Measurements from ENCODE around the gene NIF3L1. TPM values are rescaled to one million over a fixed set of nuclear protein-coding genes. Genes with fewer than 3 reads are reported as not detected.
A peak's percentile ranks its signal among the peaks of the same experiment; 100 is the strongest.

The NIF3L1 gene
- total RNA-seq, 1 donor from 2014 or later, result 79.8 TPM

DNA sequence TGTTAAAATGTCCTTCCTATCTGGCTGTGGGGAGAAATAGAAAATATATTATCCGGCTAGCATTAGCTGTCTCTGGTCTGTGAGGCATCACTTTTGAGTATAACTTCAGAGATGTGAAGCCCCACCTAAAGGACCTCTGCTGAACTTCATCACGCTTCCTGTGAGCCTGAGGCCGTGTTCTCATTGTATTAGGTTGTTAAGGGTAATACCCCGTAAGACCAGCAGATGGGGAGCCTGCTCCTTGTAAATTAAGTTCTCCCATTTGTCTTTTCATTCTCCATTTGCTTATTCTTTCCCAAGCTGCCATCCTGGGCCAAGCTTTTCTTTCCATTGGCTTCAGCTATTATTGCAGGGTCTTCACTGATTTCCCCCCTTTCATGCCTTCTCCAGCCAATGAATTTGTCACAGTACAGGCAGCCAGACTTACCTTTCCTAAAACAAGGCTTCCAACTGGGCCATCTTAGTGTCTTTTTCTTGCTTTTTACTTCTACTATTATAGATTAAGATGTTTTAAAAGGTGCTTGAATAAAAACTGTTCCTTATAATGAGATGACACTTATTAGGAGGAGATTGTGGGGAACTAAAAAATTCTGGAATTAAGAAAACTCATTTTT, 12.4 kb downstream of the NIF3L1 start:
- Histone ChIP-seq H3F3A (ENCODE audit: low read depth) (peaks cover 51% of the 10 kb centered on the region), H3K27ac (no peak overlapping the region), H2AFZ (replicated peaks) (no peak overlapping the region), H3K9me3 (ENCODE audit: low read depth) (no peaks in the 10 kb centered on the region), H3K27me3 (no peaks in the 10 kb centered on the region), H3K4me3 (no peak overlapping the region), H3K4me1 (no peaks in the 10 kb centered on the region), H4K20me1 (ENCODE audit: low read depth) (peaks cover 4% of the 10 kb centered on the region), H3K4me2 (no peak overlapping the region), H3K36me3 (peaks cover 18% of the 10 kb centered on the region), H3K79me2 (ENCODE audit: low read depth) (no peaks in the 10 kb centered on the region), H3K9ac (no peak overlapping the region)
- no peaks in the 10 kb centered on the region for H3K9me3 Mint-ChIP-seq
- H3K4me3 Mint-ChIP-seq, result no peak overlapping the region
- TF ChIP-seq EZH2 (IDR thresholded peaks at IDR 0.05) (no peak), EZH2phosphoT487 (IDR thresholded peaks at IDR 0.05) (no peak)
- TF ChIP-seq, protein P1, sequence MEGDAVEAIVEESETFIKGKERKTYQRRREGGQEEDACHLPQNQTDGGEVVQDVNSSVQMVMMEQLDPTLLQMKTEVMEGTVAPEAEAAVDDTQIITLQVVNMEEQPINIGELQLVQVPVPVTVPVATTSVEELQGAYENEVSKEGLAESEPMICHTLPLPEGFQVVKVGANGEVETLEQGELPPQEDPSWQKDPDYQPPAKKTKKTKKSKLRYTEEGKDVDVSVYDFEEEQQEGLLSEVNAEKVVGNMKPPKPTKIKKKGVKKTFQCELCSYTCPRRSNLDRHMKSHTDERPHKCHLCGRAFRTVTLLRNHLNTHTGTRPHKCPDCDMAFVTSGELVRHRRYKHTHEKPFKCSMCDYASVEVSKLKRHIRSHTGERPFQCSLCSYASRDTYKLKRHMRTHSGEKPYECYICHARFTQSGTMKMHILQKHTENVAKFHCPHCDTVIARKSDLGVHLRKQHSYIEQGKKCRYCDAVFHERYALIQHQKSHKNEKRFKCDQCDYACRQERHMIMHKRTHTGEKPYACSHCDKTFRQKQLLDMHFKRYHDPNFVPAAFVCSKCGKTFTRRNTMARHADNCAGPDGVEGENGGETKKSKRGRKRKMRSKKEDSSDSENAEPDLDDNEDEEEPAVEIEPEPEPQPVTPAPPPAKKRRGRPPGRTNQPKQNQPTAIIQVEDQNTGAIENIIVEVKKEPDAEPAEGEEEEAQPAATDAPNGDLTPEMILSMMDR (IDR thresholded peaks at IDR 0.05), result peak; percentile 72
- H3K27me3 Mint-ChIP-seq (ENCODE audit: insufficient read depth, low read depth), result no peaks in the 10 kb centered on the region
- peak; percentile 90 for DNase-seq (ENCODE audit: low spot score)
- H3K4me1 Mint-ChIP-seq, result no peaks in the 10 kb centered on the region
- H3K36me3 Mint-ChIP-seq, result peaks cover 8% of the 10 kb centered on the region
- H3K27ac Mint-ChIP-seq, result no peak overlapping the region

DNA sequence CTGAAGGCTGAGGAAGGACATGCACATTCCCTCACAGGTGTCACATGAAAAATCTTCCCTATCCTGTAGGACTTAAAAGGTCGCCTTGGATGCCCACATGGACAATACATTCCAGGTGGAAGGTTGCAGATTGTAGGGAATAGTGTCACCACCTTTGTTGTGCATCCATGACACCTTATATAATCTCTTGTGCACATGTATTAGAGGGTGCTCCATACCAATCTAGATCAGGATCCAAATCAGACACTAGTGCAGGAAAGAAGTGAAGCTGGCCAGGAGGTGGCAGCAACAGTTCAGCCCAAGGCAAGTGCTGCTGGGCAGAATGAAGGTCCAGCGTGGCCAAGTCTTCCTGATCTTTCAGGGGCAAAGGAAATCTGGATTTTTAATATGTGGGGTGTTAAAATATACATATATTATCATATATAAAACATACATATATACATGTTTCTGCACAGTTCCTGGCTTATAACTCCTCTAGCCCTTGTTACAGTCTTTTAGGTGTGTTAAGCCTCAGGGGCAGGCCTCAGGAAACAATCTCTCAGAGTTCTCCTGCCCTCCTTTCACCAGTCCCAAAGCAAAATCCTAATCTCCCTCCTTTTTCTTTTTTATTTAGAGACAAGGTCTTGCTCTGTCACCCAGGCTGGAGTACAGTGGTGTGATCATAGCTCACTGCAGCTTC, 16.6 kb downstream of the NIF3L1 start:
- H3K4me3 ChIP-seq, result no peak overlapping the region
- H3K9me3 Mint-ChIP-seq, result no peaks in the 10 kb centered on the region
- no peak overlapping the region for H3K4me3 Mint-ChIP-seq
- no peaks in the 10 kb centered on the region for H3K27me3 ChIP-seq
- peaks cover 6% of the 10 kb centered on the region for H3K36me3 Mint-ChIP-seq
- no peaks in the 10 kb centered on the region for H3K4me1 Mint-ChIP-seq
- no peak for TF ChIP-seq EZH2phosphoT487 (IDR thresholded peaks at IDR 0.05)
- TF ChIP-seq, protein P1 (IDR thresholded peaks at IDR 0.05), result peak; percentile 72
- no peaks in the 10 kb centered on the region for H4K20me1 ChIP-seq (ENCODE audit: low read depth)
- H3K36me3 ChIP-seq, result peaks cover 18% of the 10 kb centered on the region
- no peak overlapping the region for H3K9ac ChIP-seq
- no peaks in the 10 kb centered on the region for H3K9me3 ChIP-seq (ENCODE audit: low read depth)
- no peak overlapping the region for H3K4me2 ChIP-seq
- no peak overlapping the region for H3K27ac ChIP-seq
- H3K27ac Mint-ChIP-seq, result no peak overlapping the region
- H2AFZ ChIP-seq (replicated peaks), result no peak overlapping the region
- DNase-seq (ENCODE audit: low spot score), result peak; percentile 71
- no peaks in the 10 kb centered on the region for H3K27me3 Mint-ChIP-seq (ENCODE audit: insufficient read depth, low read depth)
- no peaks in the 10 kb centered on the region for H3K4me1 ChIP-seq
- H3F3A ChIP-seq (ENCODE audit: low read depth), result peaks cover 33% of the 10 kb centered on the region
- H3K79me2 ChIP-seq (ENCODE audit: low read depth), result no peaks in the 10 kb centered on the region

DNA sequence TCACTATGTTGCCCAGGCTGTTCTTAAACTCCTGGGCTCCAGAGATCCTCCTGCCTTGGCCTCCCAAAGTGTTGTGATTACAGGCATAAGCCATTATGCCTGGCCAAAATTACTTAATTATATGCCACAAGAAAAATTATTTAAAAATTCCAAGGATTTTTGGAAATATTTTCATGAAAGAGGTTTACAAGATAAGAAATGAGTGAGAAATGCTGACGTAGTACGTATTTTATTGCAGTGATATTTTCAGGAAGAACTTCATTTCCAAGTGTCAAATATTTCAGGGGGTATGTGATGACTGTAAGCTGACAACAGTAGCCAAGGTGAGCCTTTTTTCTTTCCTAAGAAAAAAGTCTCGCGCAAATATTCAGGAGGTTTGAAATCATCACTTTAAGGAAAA, 20.8 kb downstream of the NIF3L1 start:
- H4K20me1 ChIP-seq (ENCODE audit: low read depth), result no peaks in the 10 kb centered on the region
- H3K27me3 ChIP-seq, result no peaks in the 10 kb centered on the region
- H3K9ac ChIP-seq, result no peak overlapping the region
- H3K9me3 ChIP-seq (ENCODE audit: low read depth), result no peaks in the 10 kb centered on the region
- H3K79me2 ChIP-seq (ENCODE audit: low read depth), result no peaks in the 10 kb centered on the region
- H3K27ac ChIP-seq, result no peak overlapping the region
- Mint-ChIP-seq H3K36me3 (peaks cover 11% of the 10 kb centered on the region), H3K27ac (no peak overlapping the region), H3K9me3 (no peaks in the 10 kb centered on the region), H3K4me1 (no peaks in the 10 kb centered on the region), H3K27me3 (ENCODE audit: insufficient read depth, low read depth) (no peaks in the 10 kb centered on the region), H3K4me3 (no peak overlapping the region)
- H3F3A ChIP-seq (ENCODE audit: low read depth), result peaks cover 24% of the 10 kb centered on the region
- no peak overlapping the region for H3K4me2 ChIP-seq
- TF ChIP-seq EZH2phosphoT487 (IDR thresholded peaks at IDR 0.05) (no peak), EZH2 (IDR thresholded peaks at IDR 0.05) (no peak)
- TF ChIP-seq, protein P1 (IDR thresholded peaks at IDR 0.05), result no peak
- no peak overlapping the region for H2AFZ ChIP-seq (replicated peaks)
- no peak for DNase-seq (ENCODE audit: low spot score)
- peaks cover 11% of the 10 kb centered on the region for H3K36me3 ChIP-seq
- H3K4me1 ChIP-seq, result no peaks in the 10 kb centered on the region
- no peak overlapping the region for H3K4me3 ChIP-seq
